ENCODE measurements around the gene SLC39A7. TPM values are rescaled to one million over a fixed set of nuclear protein-coding genes. Genes with fewer than 3 reads are reported as not detected.

SLC39A7 gene
- total RNA-seq, 1 experiment from 2014 or later: 14.0 TPM

GRCh38 chr6:33167374-33168283, 33.0 kb upstream of the SLC39A7 start:
- no peaks in the 10 kb centered on the region for H3K36me3 ChIP-seq (ENCODE audit: insufficient read depth, low read length)
- no peak for DNase-seq
- no peak overlapping the region for H3K27ac ChIP-seq (ENCODE audit: low read length)
- no peaks in the 10 kb centered on the region for H3K27me3 ChIP-seq (ENCODE audit: low read length)
- H3K9ac ChIP-seq (ENCODE audit: low read length): no peak overlapping the region
- H3K9me3 ChIP-seq (ENCODE audit: low read length): no peaks in the 10 kb centered on the region
- H4K20me1 ChIP-seq (ENCODE audit: insufficient read depth, low read depth, low read length): no peaks in the 10 kb centered on the region
- H3K9me2 ChIP-seq (replicated peaks; ENCODE audit: insufficient read depth, low read length): no peaks in the 10 kb centered on the region
- H2AFZ ChIP-seq (ENCODE audit: low read length): no peak overlapping the region
- peaks cover 17% of the 10 kb centered on the region for H3K4me1 ChIP-seq (ENCODE audit: low read length)
- no peak overlapping the region for H3K4me3 ChIP-seq (ENCODE audit: low read length)
- H3K4me2 ChIP-seq (ENCODE audit: low read depth, low read length, poor library complexity, severe bottlenecking): no peak overlapping the region
- no peaks in the 10 kb centered on the region for H3K79me2 ChIP-seq (ENCODE audit: low read length)

GRCh38 chr6:33168284-33168601, 32.4 kb upstream of the SLC39A7 start:
- Histone ChIP-seq H3K27me3 (ENCODE audit: low read length) (no peaks in the 10 kb centered on the region), H4K20me1 (ENCODE audit: insufficient read depth, low read depth, low read length) (no peaks in the 10 kb centered on the region), H3K79me2 (ENCODE audit: low read length) (no peaks in the 10 kb centered on the region), H3K9me3 (ENCODE audit: low read length) (no peaks in the 10 kb centered on the region), H3K4me2 (ENCODE audit: low read depth, low read length, poor library complexity, severe bottlenecking) (no peak overlapping the region), H3K4me3 (ENCODE audit: low read length) (no peak overlapping the region), H3K9ac (ENCODE audit: low read length) (no peak overlapping the region), H3K9me2 (replicated peaks; ENCODE audit: insufficient read depth, low read length) (no peaks in the 10 kb centered on the region), H2AFZ (ENCODE audit: low read length) (no peak overlapping the region), H3K36me3 (ENCODE audit: insufficient read depth, low read length) (no peaks in the 10 kb centered on the region), H3K27ac (ENCODE audit: low read length) (no peak overlapping the region), H3K4me1 (ENCODE audit: low read length) (peaks cover 17% of the 10 kb centered on the region)
- DNase-seq: no peak

GRCh38 chr6:33168639-33169038, 32.0 kb upstream of the SLC39A7 start:
- Histone ChIP-seq H2AFZ (ENCODE audit: low read length) (no peak overlapping the region), H3K79me2 (ENCODE audit: low read length) (no peaks in the 10 kb centered on the region), H3K4me3 (ENCODE audit: low read length) (no peak overlapping the region), H3K9ac (ENCODE audit: low read length) (no peak overlapping the region), H3K4me2 (ENCODE audit: low read depth, low read length, poor library complexity, severe bottlenecking) (no peak overlapping the region), H3K9me3 (ENCODE audit: low read length) (no peaks in the 10 kb centered on the region), H3K36me3 (ENCODE audit: insufficient read depth, low read length) (no peaks in the 10 kb centered on the region), H3K4me1 (ENCODE audit: low read length) (peaks cover 17% of the 10 kb centered on the region), H3K27me3 (ENCODE audit: low read length) (no peaks in the 10 kb centered on the region), H3K27ac (ENCODE audit: low read length) (no peak overlapping the region), H3K9me2 (replicated peaks; ENCODE audit: insufficient read depth, low read length) (no peaks in the 10 kb centered on the region), H4K20me1 (ENCODE audit: insufficient read depth, low read depth, low read length) (no peaks in the 10 kb centered on the region)
- DNase-seq: no peak

GRCh38 chr6:33169291-33170175, 31.1 kb upstream of the SLC39A7 start:
- H3K4me1 ChIP-seq (ENCODE audit: low read length): peaks cover 17% of the 10 kb centered on the region
- H2AFZ ChIP-seq (ENCODE audit: low read length): no peak overlapping the region
- H3K9ac ChIP-seq (ENCODE audit: low read length): no peak overlapping the region
- DNase-seq: no peak
- no peaks in the 10 kb centered on the region for H3K36me3 ChIP-seq (ENCODE audit: insufficient read depth, low read length)
- no peak overlapping the region for H3K27ac ChIP-seq (ENCODE audit: low read length)
- H3K9me3 ChIP-seq (ENCODE audit: low read length): no peaks in the 10 kb centered on the region
- H3K79me2 ChIP-seq (ENCODE audit: low read length): no peaks in the 10 kb centered on the region
- H4K20me1 ChIP-seq (ENCODE audit: insufficient read depth, low read depth, low read length): no peaks in the 10 kb centered on the region
- no peaks in the 10 kb centered on the region for H3K9me2 ChIP-seq (replicated peaks; ENCODE audit: insufficient read depth, low read length)
- H3K27me3 ChIP-seq (ENCODE audit: low read length): no peaks in the 10 kb centered on the region
- H3K4me3 ChIP-seq (ENCODE audit: low read length): no peak overlapping the region
- peak overlapping the region; percentile 47 for H3K4me2 ChIP-seq (ENCODE audit: low read depth, low read length, poor library complexity, severe bottlenecking)

- H4K20me1 ChIP-seq (ENCODE audit: insufficient read depth, low read depth, low read length): no peaks in the 10 kb centered on the region
- no peak overlapping the region for H3K9ac ChIP-seq (ENCODE audit: low read length)
- peak; percentile 83 for DNase-seq
- no peak overlapping the region for H2AFZ ChIP-seq (ENCODE audit: low read length)
- no peak overlapping the region for H3K4me3 ChIP-seq (ENCODE audit: low read length)
- no peak overlapping the region for H3K27ac ChIP-seq (ENCODE audit: low read length)
- peak overlapping the region; percentile 47 for H3K4me2 ChIP-seq (ENCODE audit: low read depth, low read length, poor library complexity, severe bottlenecking)
- H3K79me2 ChIP-seq (ENCODE audit: low read length): no peaks in the 10 kb centered on the region
- H3K27me3 ChIP-seq (ENCODE audit: low read length): no peaks in the 10 kb centered on the region
- H3K36me3 ChIP-seq (ENCODE audit: insufficient read depth, low read length): no peaks in the 10 kb centered on the region
- no peaks in the 10 kb centered on the region for H3K9me3 ChIP-seq (ENCODE audit: low read length)
- H3K4me1 ChIP-seq (ENCODE audit: low read length): peaks cover 17% of the 10 kb centered on the region
- H3K9me2 ChIP-seq (replicated peaks; ENCODE audit: insufficient read depth, low read length): no peaks in the 10 kb centered on the region
Observed at GRCh38 chr6:33170176-33171015, 30.3 kb upstream of the SLC39A7 start.

GRCh38 chr6:33171016-33171879, 29.4 kb upstream of the SLC39A7 start:
- DNase-seq: no peak
- no peak overlapping the region for H2AFZ ChIP-seq (ENCODE audit: low read length)
- no peak overlapping the region for H3K9ac ChIP-seq (ENCODE audit: low read length)
- H4K20me1 ChIP-seq (ENCODE audit: insufficient read depth, low read depth, low read length): no peaks in the 10 kb centered on the region
- no peaks in the 10 kb centered on the region for H3K9me3 ChIP-seq (ENCODE audit: low read length)
- no peaks in the 10 kb centered on the region for H3K9me2 ChIP-seq (replicated peaks; ENCODE audit: insufficient read depth, low read length)
- H3K36me3 ChIP-seq (ENCODE audit: insufficient read depth, low read length): no peaks in the 10 kb centered on the region
- H3K79me2 ChIP-seq (ENCODE audit: low read length): no peaks in the 10 kb centered on the region
- H3K4me1 ChIP-seq (ENCODE audit: low read length): peaks cover 17% of the 10 kb centered on the region
- H3K27ac ChIP-seq (ENCODE audit: low read length): no peak overlapping the region
- no peaks in the 10 kb centered on the region for H3K27me3 ChIP-seq (ENCODE audit: low read length)
- no peak overlapping the region for H3K4me3 ChIP-seq (ENCODE audit: low read length)
- H3K4me2 ChIP-seq (ENCODE audit: low read depth, low read length, poor library complexity, severe bottlenecking): no peak overlapping the region

- Histone ChIP-seq H3K27ac (ENCODE audit: low read length) (no peak overlapping the region), H3K9me2 (replicated peaks; ENCODE audit: insufficient read depth, low read length) (no peaks in the 10 kb centered on the region), H3K27me3 (ENCODE audit: low read length) (no peaks in the 10 kb centered on the region), H3K4me2 (ENCODE audit: low read depth, low read length, poor library complexity, severe bottlenecking) (no peak overlapping the region), H2AFZ (ENCODE audit: low read length) (no peak overlapping the region), H3K9me3 (ENCODE audit: low read length) (no peaks in the 10 kb centered on the region), H3K36me3 (ENCODE audit: insufficient read depth, low read length) (no peaks in the 10 kb centered on the region), H3K4me3 (ENCODE audit: low read length) (no peak overlapping the region), H3K79me2 (ENCODE audit: low read length) (no peaks in the 10 kb centered on the region), H3K9ac (ENCODE audit: low read length) (no peak overlapping the region), H3K4me1 (ENCODE audit: low read length) (peaks cover 17% of the 10 kb centered on the region), H4K20me1 (ENCODE audit: insufficient read depth, low read depth, low read length) (no peaks in the 10 kb centered on the region)
- DNase-seq: no peak
Observed at GRCh38 chr6:33171880-33172687, 28.6 kb upstream of the SLC39A7 start.

Measured in Karpas-422 (cell line).